ENCODE measurements around the gene PIAS4. TPM values are rescaled to one million over a fixed set of nuclear protein-coding genes. Genes with fewer than 3 reads are reported as not detected.

Gene PIAS4
- total RNA-seq, 1 donor from 2014 or later: 17.0 TPM

DNA sequence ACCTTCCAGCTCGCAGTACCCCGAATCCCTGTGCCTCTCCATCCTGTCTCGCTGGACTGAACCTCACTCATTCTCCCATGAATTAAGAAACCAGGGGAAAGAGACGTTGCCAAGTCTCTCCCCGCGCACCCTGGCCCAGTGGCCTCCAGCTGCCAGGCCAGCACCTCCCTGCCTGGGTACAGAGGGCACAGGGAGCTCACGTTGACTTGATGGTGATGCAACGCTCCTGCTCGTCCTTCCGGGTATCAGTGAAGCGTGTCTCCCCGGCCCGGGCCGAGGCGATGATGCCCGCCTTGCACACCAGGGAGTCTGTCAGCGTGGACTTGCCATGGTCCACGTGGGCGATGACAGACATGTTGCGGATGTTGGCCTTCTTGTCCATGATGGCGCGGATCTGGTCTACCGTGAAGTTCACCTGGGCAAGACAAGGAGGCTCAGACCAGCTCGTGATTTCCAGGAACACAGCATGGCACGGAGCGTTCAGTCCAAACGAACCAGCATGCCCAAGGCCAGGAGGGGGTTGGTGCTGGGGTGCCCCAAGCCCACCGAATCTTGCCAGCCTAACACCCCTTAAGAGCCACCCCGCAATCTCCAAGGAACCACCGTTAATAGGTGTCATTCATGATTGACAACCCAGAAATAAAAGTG lies 23.5 kb upstream of the PIAS4 start:
- H4K20me1 ChIP-seq (ENCODE audit: low read depth): peaks cover 61% of the 10 kb centered on the region
- Mint-ChIP-seq H3K27me3 (ENCODE audit: insufficient read depth, low read depth) (peaks cover 11% of the 10 kb centered on the region), H3K36me3 (peaks cover 27% of the 10 kb centered on the region), H3K4me3 (peak overlapping the region; percentile 99), H3K9me3 (no peaks in the 10 kb centered on the region), H3K27ac (peak overlapping the region; percentile 91), H3K4me1 (peaks cover 37% of the 10 kb centered on the region)
- H3K27me3 ChIP-seq: peaks cover 7% of the 10 kb centered on the region
- peak overlapping the region; percentile 25 for H3K27ac ChIP-seq
- TF ChIP-seq EZH2phosphoT487 (IDR thresholded peaks at IDR 0.05) (no peak), EZH2 (IDR thresholded peaks at IDR 0.05) (no peak)
- TF ChIP-seq, protein P1, sequence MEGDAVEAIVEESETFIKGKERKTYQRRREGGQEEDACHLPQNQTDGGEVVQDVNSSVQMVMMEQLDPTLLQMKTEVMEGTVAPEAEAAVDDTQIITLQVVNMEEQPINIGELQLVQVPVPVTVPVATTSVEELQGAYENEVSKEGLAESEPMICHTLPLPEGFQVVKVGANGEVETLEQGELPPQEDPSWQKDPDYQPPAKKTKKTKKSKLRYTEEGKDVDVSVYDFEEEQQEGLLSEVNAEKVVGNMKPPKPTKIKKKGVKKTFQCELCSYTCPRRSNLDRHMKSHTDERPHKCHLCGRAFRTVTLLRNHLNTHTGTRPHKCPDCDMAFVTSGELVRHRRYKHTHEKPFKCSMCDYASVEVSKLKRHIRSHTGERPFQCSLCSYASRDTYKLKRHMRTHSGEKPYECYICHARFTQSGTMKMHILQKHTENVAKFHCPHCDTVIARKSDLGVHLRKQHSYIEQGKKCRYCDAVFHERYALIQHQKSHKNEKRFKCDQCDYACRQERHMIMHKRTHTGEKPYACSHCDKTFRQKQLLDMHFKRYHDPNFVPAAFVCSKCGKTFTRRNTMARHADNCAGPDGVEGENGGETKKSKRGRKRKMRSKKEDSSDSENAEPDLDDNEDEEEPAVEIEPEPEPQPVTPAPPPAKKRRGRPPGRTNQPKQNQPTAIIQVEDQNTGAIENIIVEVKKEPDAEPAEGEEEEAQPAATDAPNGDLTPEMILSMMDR (IDR thresholded peaks at IDR 0.05): no peak
- peaks cover 79% of the 10 kb centered on the region for H3F3A ChIP-seq (ENCODE audit: low read depth)
- H3K79me2 ChIP-seq (ENCODE audit: low read depth): peaks cover 62% of the 10 kb centered on the region
- no peak for DNase-seq (ENCODE audit: low spot score)
- H3K4me1 ChIP-seq: peaks cover 24% of the 10 kb centered on the region
- H3K4me2 ChIP-seq: peak overlapping the region; percentile 87
- no peaks in the 10 kb centered on the region for H3K9me3 ChIP-seq (ENCODE audit: low read depth)
- peaks cover 13% of the 10 kb centered on the region for H3K36me3 ChIP-seq
- peak overlapping the region; percentile 100 for H3K9ac ChIP-seq
- H2AFZ ChIP-seq (replicated peaks): no peak overlapping the region
- peak overlapping the region; percentile 95 for H3K4me3 ChIP-seq

DNA sequence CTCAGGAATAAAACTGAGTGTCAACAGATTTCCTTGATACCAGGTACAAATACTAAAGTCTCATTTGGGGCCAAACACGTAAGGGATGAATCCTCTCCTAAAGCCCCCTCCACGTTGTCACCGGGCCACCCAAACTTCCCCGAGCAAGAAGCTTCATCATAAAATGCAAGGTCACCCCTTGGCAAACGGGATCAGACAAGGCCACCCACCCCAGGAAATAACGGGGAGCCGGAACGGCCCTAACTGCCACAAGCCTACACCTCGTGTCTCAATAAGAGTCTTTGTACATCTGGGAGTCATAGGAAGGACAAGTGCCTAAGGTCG lies 23.0 kb upstream of the PIAS4 start:
- Histone ChIP-seq H3K9ac (peak overlapping the region; percentile 100), H3K4me1 (peaks cover 24% of the 10 kb centered on the region), H3K79me2 (ENCODE audit: low read depth) (peaks cover 58% of the 10 kb centered on the region), H3K9me3 (ENCODE audit: low read depth) (no peaks in the 10 kb centered on the region), H3F3A (ENCODE audit: low read depth) (peaks cover 76% of the 10 kb centered on the region), H3K27ac (no peak overlapping the region), H3K36me3 (peaks cover 13% of the 10 kb centered on the region), H3K4me2 (peak overlapping the region; percentile 87), H3K4me3 (peak overlapping the region; percentile 95), H4K20me1 (ENCODE audit: low read depth) (peaks cover 56% of the 10 kb centered on the region), H2AFZ (replicated peaks) (no peak overlapping the region), H3K27me3 (peaks cover 7% of the 10 kb centered on the region)
- Mint-ChIP-seq H3K4me1 (peaks cover 37% of the 10 kb centered on the region), H3K4me3 (peak overlapping the region; percentile 99), H3K9me3 (no peaks in the 10 kb centered on the region), H3K27me3 (ENCODE audit: insufficient read depth, low read depth) (peaks cover 9% of the 10 kb centered on the region), H3K27ac (peak overlapping the region; percentile 91), H3K36me3 (peaks cover 26% of the 10 kb centered on the region)
- TF ChIP-seq EZH2 (IDR thresholded peaks at IDR 0.05): no peak
- no peak for TF ChIP-seq EZH2phosphoT487 (IDR thresholded peaks at IDR 0.05)
- TF ChIP-seq, protein P1 (IDR thresholded peaks at IDR 0.05): no peak
- DNase-seq (ENCODE audit: low spot score): no peak

DNA sequence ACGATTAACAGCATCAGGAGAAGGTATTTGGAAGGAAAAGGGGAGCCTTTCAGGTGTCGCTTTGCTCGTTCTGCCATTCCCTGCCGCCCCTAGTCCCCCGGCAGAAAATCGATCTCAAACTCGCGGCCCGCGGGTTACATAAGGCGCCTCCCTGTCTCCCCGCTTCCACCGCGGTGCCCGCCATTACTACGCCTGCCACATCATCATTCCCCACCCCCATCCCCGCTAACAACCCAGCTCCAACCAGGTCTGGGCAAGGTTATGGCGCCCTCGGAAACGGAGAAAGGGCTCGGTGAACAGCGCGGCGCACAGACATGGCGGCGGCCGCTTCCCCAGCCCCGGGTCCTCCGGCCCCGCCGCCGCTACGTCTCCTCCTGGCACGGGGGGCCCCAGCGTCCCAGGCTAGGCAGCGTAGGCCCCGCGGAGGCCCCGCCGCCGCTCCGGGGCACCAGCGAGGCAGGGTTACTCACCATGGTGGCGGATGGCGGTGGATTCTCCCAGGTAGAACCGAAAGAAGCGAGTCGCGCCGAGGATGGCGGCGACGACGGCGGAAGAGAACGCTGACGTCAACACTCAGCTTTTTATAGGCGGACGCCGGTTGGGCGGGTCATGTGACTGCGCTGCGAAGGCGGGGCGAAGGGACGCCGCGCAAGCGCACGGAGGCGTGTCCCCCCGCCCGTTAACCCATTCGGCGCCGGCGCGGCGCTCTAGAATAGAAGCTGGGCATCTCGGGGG lies 22.5 kb upstream of the PIAS4 start, which contains the start of gene EEF2:
Gene EEF2, minus strand, starts transcription at position 556 of the 735 bp plus-strand sequence. Its CDS starts 83 bp downstream, at position 473.
- H3K27ac Mint-ChIP-seq: peak within 1 kb of the TSS; percentile 91
- H3K4me1 Mint-ChIP-seq: peaks cover 38% of the 10 kb centered on the region
- Histone ChIP-seq H4K20me1 (ENCODE audit: low read depth) (peaks cover 51% of the 10 kb centered on the region), H3K9me3 (ENCODE audit: low read depth) (no peaks in the 10 kb centered on the region), H3K27me3 (peaks cover 7% of the 10 kb centered on the region), H3K4me1 (peaks cover 24% of the 10 kb centered on the region), H3K4me3 (peak within 1 kb of the TSS; percentile 95), H3K36me3 (peaks cover 13% of the 10 kb centered on the region), H2AFZ (replicated peaks) (peak within 1 kb of the TSS; percentile 1), H3K9ac (peak within 1 kb of the TSS; percentile 100), H3K4me2 (peak within 1 kb of the TSS; percentile 87), H3F3A (ENCODE audit: low read depth) (peaks cover 77% of the 10 kb centered on the region), H3K79me2 (ENCODE audit: low read depth) (peaks cover 52% of the 10 kb centered on the region), H3K27ac (peak within 1 kb of the TSS; percentile 98)
- H3K4me3 Mint-ChIP-seq: peak within 1 kb of the TSS; percentile 99
- peak; percentile 98 for DNase-seq (ENCODE audit: low spot score)
- no peaks in the 10 kb centered on the region for H3K9me3 Mint-ChIP-seq
- peaks cover 9% of the 10 kb centered on the region for H3K27me3 Mint-ChIP-seq (ENCODE audit: insufficient read depth, low read depth)
- no peak for TF ChIP-seq EZH2phosphoT487 (IDR thresholded peaks at IDR 0.05)
- TF ChIP-seq, protein P1 (IDR thresholded peaks at IDR 0.05): no peak
- no peak for TF ChIP-seq EZH2 (IDR thresholded peaks at IDR 0.05)
- peaks cover 23% of the 10 kb centered on the region for H3K36me3 Mint-ChIP-seq
